HG02588 (cell line): ENCODE results near the gene VPS51.
A peak's percentile ranks its signal among the peaks of the same experiment; 100 is the strongest.
"Not testable (repeated sequence)": the region's sequence is repeated elsewhere in the genome, so short reads cannot be mapped to it uniquely, and the experiment has no call there.

Experiments
- ATAC-seq: cut with Tn5 transposase; IDR thresholded peaks from one replicate; pipeline ENCODE4 v1.9.1; 2021; ENCODE audit warnings: mild to moderate bottlenecking, moderate library complexity; ENCODE audit not compliant: unreplicated experiment

Gene VPS51

GRCh38 chr11:65118097-65118837 lies 22.3 kb downstream of the VPS51 start:
- no peak for ATAC-seq

GRCh38 chr11:65118891-65119669 lies 23.1 kb downstream of the VPS51 start:
- ATAC-seq: not testable (repeated sequence)

- no peak for ATAC-seq
Observed at GRCh38 chr11:65119670-65119995, 23.6 kb downstream of the VPS51 start.

GRCh38 chr11:65120831-65121230 lies 24.8 kb downstream of the VPS51 start:
- no peak for ATAC-seq

- no peak for ATAC-seq
Observed at GRCh38 chr11:65121447-65121864, 25.4 kb downstream of the VPS51 start.

GRCh38 chr11:65121865-65122696 lies 26.1 kb downstream of the VPS51 start, which contains the start of the genes FAU and MRPL49:
TSS of gene FAU (minus strand) at chr11:65122134. CDS start at chr11:65121813, 321 bp downstream.
TSS of gene MRPL49 (plus strand) at chr11:65122321. CDS start at chr11:65122347, 26 bp downstream.
- peak; percentile 62 for ATAC-seq

GRCh38 chr11:65124480-65125196 lies 28.6 kb downstream of the VPS51 start:
- no peak for ATAC-seq

GRCh38 chr11:65125197-65126056 lies 29.4 kb downstream of the VPS51 start:
- no peak for ATAC-seq

GRCh38 chr11:65126624-65127274 lies 30.7 kb downstream of the VPS51 start:
- no peak for ATAC-seq

GRCh38 chr11:65127473-65128181 lies 31.6 kb downstream of the VPS51 start:
- no peak for ATAC-seq

- ATAC-seq: no peak
Observed at GRCh38 chr11:65128182-65129145, 32.5 kb downstream of the VPS51 start.

GRCh38 chr11:65129649-65130441 lies 33.8 kb downstream of the VPS51 start:
- no peak for ATAC-seq

GRCh38 chr11:65130631-65131416 lies 34.8 kb downstream of the VPS51 start:
- ATAC-seq: no peak

- no peak for ATAC-seq
Observed at GRCh38 chr11:65131417-65131776, 35.4 kb downstream of the VPS51 start.

- ATAC-seq: no peak
Observed at GRCh38 chr11:65131895-65132237, 35.9 kb downstream of the VPS51 start.
